ENCODE measurements around the gene C22orf15. TPM values are rescaled to one million over a fixed set of nuclear protein-coding genes. Genes with fewer than 3 reads are reported as not detected.

Gene C22orf15
- total and polyA plus RNA-seq, 2 experiments from 2014 or later, result 0.37 TPM; not detected in 1

DNA sequence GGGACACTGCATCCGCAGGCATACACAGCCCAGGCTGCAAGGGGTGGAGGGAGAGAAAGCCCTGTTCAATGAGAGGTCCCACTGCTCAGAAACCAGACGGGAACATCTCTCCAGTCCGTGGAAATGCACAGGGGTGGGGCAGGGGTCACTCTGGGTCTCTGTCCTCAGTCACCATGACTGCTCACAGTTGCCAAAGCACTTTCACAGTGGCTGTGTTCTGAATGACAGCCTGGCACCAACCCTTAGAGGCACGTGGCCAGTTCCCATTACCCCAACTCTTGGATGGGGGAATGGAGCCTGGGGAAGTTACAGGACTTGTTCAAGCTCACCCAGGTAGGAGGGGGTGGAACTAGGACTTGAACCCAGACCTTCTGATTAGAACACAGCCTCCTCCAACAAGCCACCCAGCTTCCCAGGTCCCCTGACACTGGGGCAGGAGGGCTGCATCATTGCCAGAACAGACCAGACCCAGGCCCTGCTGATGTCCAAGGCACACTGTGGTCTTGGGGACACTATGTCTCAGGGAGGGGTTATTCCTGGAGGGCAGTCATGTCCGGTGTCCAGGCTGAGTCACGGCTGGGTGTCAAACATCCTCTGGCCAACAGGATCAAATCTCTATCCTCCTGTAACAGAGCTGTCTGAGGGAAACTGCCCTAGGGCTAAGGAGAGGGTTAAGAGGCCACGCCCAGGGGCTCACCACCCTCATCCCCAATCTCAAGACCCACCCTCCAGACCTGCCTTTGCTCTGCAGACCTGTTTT lies 20.1 kb upstream of the C22orf15 start:
- peaks cover 9% of the 10 kb centered on the region for H3K79me2 ChIP-seq
- no peaks in the 10 kb centered on the region for H3K4me1 ChIP-seq (ENCODE audit: insufficient read depth)
- no peak overlapping the region for H2AFZ ChIP-seq
- no peaks in the 10 kb centered on the region for H3K36me3 ChIP-seq (replicated peaks; ENCODE audit: insufficient read depth, low read depth)
- H3K9me2 ChIP-seq (replicated peaks; ENCODE audit: insufficient read depth), result no peaks in the 10 kb centered on the region
- H3K9me3 ChIP-seq (ENCODE audit: low read depth), result no peaks in the 10 kb centered on the region
- no peak overlapping the region for H3K4me2 ChIP-seq
- 93% methylated on average over 7 of the region's 7 CpGs for WGBS (ENCODE audit: low lambda C conversion rate, missing lambda C conversion rate)
- DNase-seq (ENCODE audit: low spot score), result no peak
- H3K27me3 ChIP-seq, result no peaks in the 10 kb centered on the region
- H4K20me1 ChIP-seq (ENCODE audit: insufficient read depth, poor library complexity, severe bottlenecking), result no peaks in the 10 kb centered on the region
- H3K27ac ChIP-seq, result no peak overlapping the region
- TF ChIP-seq, protein P1, sequence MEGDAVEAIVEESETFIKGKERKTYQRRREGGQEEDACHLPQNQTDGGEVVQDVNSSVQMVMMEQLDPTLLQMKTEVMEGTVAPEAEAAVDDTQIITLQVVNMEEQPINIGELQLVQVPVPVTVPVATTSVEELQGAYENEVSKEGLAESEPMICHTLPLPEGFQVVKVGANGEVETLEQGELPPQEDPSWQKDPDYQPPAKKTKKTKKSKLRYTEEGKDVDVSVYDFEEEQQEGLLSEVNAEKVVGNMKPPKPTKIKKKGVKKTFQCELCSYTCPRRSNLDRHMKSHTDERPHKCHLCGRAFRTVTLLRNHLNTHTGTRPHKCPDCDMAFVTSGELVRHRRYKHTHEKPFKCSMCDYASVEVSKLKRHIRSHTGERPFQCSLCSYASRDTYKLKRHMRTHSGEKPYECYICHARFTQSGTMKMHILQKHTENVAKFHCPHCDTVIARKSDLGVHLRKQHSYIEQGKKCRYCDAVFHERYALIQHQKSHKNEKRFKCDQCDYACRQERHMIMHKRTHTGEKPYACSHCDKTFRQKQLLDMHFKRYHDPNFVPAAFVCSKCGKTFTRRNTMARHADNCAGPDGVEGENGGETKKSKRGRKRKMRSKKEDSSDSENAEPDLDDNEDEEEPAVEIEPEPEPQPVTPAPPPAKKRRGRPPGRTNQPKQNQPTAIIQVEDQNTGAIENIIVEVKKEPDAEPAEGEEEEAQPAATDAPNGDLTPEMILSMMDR (IDR thresholded peaks at IDR 0.05; ENCODE audit: poor library complexity), result no peak
- no peak overlapping the region for H3K4me3 ChIP-seq

DNA sequence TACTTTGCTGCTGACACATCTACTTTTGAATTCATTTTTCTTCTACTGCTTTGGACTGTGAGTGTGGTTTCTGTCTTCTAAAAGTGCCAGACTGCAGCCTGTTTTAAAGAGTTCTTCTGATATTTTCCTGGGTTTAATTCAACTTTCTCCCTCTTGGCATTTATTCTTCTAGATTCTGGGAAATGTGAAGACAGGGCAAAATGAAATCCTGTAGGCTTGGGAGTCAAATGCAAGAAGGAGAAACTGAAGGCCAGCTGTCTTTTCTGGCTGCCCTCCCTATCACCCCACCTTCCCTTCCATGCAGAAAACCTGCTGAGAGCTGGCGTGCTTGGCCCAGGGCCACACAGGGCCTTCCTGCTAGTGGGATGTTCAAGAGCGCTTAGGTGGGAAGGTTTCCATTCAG lies 19.5 kb upstream of the C22orf15 start:
- Histone ChIP-seq H3K79me2 (peaks cover 15% of the 10 kb centered on the region), H3K27me3 (no peaks in the 10 kb centered on the region), H3K36me3 (replicated peaks; ENCODE audit: insufficient read depth, low read depth) (no peaks in the 10 kb centered on the region), H4K20me1 (ENCODE audit: insufficient read depth, poor library complexity, severe bottlenecking) (no peaks in the 10 kb centered on the region), H3K9me2 (replicated peaks; ENCODE audit: insufficient read depth) (no peaks in the 10 kb centered on the region), H3K4me2 (no peak overlapping the region), H3K9me3 (ENCODE audit: low read depth) (no peaks in the 10 kb centered on the region), H3K4me3 (no peak overlapping the region), H3K27ac (no peak overlapping the region), H3K4me1 (ENCODE audit: insufficient read depth) (no peaks in the 10 kb centered on the region), H2AFZ (no peak overlapping the region)
- no peak for DNase-seq (ENCODE audit: low spot score)
- TF ChIP-seq EZH2phosphoT487 (IDR thresholded peaks at IDR 0.05; ENCODE audit: low read depth, severe bottlenecking, unreplicated experiment) (no peak), EZH2 (IDR thresholded peaks at IDR 0.05; ENCODE audit: borderline replicate concordance) (no peak)
- TF ChIP-seq, protein P1 (IDR thresholded peaks at IDR 0.05; ENCODE audit: poor library complexity), result no peak
- WGBS (ENCODE audit: low lambda C conversion rate, missing lambda C conversion rate), result 88% methylated on average over 2 of the region's 2 CpGs

DNA sequence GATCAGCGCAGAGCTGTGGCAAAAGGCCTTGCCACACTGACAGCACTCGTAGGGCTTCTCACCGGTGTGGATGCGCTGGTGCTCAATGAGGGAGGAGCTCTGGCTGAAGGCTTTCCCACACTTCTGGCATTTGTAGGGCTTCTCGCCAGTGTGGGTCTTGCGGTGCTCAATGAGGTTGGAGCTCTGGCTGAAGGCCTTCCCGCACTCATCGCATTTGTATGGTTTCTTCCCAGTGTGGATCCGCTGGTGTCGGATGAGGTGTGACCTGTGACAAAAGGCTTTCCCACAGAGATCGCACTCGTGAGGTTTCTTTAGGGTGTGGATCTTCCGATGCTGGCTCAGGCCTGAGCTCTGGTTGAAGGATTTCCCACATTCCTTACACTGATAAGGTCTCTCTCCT lies 18.8 kb upstream of the C22orf15 start:
- no peaks in the 10 kb centered on the region for H3K4me1 ChIP-seq (ENCODE audit: insufficient read depth)
- H3K9me2 ChIP-seq (replicated peaks; ENCODE audit: insufficient read depth), result no peaks in the 10 kb centered on the region
- no peaks in the 10 kb centered on the region for H3K36me3 ChIP-seq (replicated peaks; ENCODE audit: insufficient read depth, low read depth)
- H3K9me3 ChIP-seq (ENCODE audit: low read depth), result no peaks in the 10 kb centered on the region
- no peak for DNase-seq (ENCODE audit: low spot score)
- H3K79me2 ChIP-seq, result peaks cover 21% of the 10 kb centered on the region
- H3K27ac ChIP-seq, result no peak overlapping the region
- no peak overlapping the region for H3K4me3 ChIP-seq
- H2AFZ ChIP-seq, result no peak overlapping the region
- TF ChIP-seq EZH2 (IDR thresholded peaks at IDR 0.05; ENCODE audit: borderline replicate concordance) (no peak), EZH2phosphoT487 (IDR thresholded peaks at IDR 0.05; ENCODE audit: low read depth, severe bottlenecking, unreplicated experiment) (no peak)
- H4K20me1 ChIP-seq (ENCODE audit: insufficient read depth, poor library complexity, severe bottlenecking), result no peaks in the 10 kb centered on the region
- 96% methylated on average over 13 of the region's 13 CpGs for WGBS (ENCODE audit: low lambda C conversion rate, missing lambda C conversion rate)
- H3K4me2 ChIP-seq, result no peak overlapping the region
- H3K27me3 ChIP-seq, result no peaks in the 10 kb centered on the region

DNA sequence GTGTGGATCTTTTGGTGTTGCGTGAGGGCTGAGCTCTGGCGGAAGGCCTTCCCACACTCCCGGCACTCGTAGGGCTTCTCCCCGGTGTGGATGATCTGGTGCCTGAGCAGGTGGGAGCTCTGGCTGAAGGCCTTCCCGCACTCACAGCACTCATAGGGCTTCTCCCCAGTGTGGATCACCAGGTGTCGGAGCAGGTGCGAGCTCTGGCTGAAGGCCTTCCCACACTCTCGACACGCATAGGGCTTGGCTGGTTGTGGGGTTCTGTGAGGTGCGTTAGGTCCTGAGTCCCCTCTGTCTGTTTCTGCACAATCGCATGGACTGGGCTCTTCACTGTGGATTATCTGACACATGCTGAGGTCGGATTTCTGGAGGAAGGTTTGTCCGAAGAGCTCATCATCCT lies 18.3 kb upstream of the C22orf15 start:
- Histone ChIP-seq H2AFZ (no peak overlapping the region), H3K27ac (no peak overlapping the region), H3K4me1 (ENCODE audit: insufficient read depth) (no peaks in the 10 kb centered on the region), H4K20me1 (ENCODE audit: insufficient read depth, poor library complexity, severe bottlenecking) (no peaks in the 10 kb centered on the region), H3K9me2 (replicated peaks; ENCODE audit: insufficient read depth) (no peaks in the 10 kb centered on the region), H3K36me3 (replicated peaks; ENCODE audit: insufficient read depth, low read depth) (no peaks in the 10 kb centered on the region), H3K9me3 (ENCODE audit: low read depth) (no peaks in the 10 kb centered on the region), H3K4me2 (no peak overlapping the region), H3K27me3 (no peaks in the 10 kb centered on the region), H3K4me3 (no peak overlapping the region), H3K79me2 (peaks cover 23% of the 10 kb centered on the region)
- DNase-seq (ENCODE audit: low spot score), result no peak
- TF ChIP-seq, protein P1 (IDR thresholded peaks at IDR 0.05; ENCODE audit: poor library complexity), result no peak
- 98% methylated on average over 14 of the region's 14 CpGs for WGBS (ENCODE audit: low lambda C conversion rate, missing lambda C conversion rate)

Data from hepatocyte (in vitro differentiated cells).